ENCODE results near the gene NLGN1.
A peak's percentile ranks its signal among the peaks of the same experiment; 100 is the strongest.
"Not testable (repeated sequence)": the region's sequence is repeated elsewhere in the genome, so short reads cannot be mapped to it uniquely, and the experiment has no call there.

The NLGN1 gene

DNA sequence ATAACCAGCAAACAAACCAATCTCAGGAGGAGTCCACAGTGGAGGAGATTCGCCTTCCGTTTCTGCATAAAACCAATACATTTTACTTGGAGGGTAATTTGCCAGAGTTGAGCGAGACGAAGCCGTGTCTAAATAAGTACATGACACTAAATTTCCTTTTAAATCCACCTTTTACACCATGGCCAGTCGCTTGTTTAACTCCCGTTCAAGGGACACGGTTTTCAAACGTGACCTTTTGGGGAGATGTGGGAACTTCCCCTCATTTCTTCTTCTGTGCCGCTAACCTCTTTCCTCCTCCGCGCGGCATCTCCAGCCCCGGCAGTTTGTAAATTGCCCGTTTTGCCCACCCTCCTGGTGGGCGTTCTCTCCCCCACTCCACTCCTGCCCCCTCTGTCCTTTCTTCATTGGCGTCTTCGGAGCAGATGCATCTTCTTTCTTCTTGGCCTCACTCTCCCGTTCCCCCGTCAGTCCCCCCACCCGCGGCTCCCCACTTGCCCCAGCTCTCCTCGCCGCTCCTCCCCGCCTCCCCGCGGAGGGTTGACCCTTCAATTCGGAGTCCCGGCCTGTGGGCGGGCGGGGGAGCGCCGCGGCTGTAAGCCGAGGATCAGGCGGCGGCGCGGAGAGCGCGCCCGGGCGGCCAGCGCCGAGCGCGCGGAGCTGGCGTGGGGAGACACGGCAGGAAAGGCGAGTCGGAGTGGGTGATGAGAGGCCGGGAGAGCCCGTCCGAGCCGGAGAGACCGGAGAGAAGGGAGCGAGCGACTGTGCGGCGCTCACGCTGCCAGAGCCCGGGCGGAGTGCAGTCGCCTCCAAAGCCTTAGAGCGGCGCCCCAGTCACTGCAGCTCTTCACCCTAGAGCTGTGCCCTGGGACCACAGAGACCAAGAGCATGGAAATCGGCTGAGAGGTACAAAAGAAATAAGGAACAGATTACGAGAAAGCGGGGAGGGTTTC, at the start of gene NLGN1:
Gene NLGN1 (plus strand): TSS at position 584 of the 950 bp plus-strand sequence.
- FAIRE-seq, result no peak

DNA sequence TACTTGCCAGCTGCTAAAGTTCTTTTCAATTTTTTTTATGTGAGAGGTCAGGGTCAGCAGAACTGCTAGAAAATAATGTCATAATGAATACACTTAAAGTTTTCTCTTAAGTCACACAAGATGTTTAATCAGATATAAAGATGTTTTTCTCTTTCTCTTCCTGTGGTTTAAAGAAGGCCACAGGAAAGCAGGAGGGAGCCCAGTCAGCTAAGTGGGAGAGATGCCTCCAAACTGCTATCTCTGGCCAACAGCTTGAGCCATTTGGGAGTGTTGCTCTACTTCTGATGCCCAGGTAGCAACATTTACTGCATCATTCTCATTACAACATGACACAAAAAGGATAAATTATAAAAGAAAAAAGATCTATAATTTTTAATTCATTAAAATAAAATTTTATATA, 45.7 kb upstream of the NLGN1 start:
- FAIRE-seq, result no peak

DNA sequence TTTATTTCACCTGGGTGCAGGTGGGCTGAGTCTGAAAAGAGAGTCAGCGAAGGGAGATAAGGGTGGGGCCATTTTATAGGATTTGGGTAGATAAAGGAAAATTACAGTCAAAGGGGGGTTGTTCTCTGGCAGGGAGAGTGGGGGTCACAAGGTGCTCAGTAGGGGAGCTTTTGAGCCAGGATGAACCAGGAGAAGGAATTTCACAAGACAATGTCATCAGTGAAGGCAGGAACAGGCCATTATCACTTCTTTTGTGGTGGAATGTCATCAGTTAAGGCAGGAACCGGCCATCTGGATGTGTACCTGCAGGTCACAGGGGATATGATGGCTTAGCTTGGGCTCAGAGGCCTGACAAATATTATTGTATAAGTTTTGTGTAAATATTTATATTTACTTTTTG, 44.4 kb upstream of the NLGN1 start:
- not testable (repeated sequence) for FAIRE-seq

DNA sequence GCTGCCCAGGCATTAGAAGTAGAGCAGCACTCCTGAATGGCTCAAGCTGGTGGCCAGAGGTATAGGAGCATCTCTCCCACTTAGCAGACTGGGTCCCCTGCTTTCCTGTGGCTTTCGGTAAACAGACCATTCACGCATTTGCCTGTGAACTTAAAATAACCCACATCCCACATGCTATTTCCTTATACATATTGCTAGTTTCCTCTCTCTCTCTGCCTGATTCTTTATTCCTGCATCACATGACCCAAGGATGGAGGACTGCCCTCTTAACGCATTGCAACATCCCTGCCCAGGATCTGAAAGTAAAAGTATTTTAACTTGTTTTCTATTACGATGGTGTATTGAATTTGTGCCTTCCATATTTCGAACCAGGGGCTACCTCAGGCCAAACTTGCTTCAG, 43.4 kb upstream of the NLGN1 start:
- no peak for FAIRE-seq

DNA sequence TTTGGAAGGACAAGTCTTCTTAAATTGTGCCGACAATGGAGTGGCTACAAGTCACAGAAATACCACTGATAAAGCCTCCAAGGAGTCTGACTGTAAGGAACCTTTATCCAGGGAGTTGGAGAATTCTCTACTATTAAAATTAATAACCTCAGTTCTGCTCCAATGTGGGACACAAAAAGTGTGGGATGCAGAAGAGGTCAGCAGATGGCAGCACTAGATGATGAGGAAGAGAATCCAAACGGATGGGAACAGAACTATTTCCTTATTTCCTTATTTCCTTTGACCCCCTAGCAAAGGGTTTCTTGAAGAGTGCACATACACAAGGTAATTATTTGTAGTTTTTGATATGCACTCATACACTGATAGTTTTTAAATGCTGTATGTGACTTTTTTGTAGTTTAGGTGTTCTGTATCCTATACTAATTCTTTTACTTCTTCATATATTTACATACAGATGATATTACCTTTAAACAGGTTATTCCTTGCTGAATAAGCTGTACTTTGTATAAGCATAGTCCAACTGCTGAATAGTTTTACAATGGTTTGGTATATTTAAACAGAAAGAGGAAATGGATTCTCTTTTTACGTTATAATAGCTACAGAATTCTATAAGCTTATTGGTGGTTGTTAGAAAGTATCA, 25.6 kb upstream of the NLGN1 start:
- FAIRE-seq, result peak; percentile 70

DNA sequence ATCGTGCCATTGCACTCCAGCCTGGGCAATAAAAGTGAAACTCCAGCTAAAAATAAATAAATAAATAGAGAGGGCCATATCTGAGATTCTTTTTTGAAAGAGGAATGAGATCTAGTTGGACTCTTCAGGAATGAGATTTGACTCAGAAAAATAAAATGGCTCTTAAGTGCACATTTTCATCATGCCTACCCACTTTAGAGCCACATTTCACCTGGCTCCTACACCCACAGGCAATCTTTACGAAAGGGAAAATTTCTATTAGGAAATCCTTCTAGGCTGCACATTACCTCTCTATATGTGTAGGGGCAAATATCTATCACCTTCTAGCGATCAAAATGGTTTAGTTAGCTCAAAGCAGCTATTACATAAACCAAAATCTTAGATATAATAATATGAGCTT, 16.9 kb upstream of the NLGN1 start:
- FAIRE-seq, result no peak

DNA sequence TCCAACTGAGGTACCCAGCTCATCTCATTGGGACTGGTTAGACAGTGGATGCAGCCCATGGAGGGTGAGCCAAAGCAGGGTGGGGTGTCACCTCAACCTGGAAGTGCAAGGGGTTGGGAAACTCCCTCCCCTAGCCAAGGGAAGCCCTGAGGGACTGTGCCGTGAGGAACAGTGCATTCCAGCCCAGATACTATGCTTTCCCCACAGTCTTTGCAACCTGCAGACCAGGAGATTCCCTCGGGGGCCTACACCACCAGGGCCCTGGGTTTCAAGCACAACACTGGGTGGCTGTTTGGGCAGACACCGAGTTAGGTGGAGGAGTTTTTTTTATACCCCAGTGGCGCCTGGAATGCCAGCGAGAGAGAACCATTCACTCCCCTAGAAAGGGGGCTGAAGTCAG, 15.6 kb upstream of the NLGN1 start:
- not testable (repeated sequence) for FAIRE-seq

DNA sequence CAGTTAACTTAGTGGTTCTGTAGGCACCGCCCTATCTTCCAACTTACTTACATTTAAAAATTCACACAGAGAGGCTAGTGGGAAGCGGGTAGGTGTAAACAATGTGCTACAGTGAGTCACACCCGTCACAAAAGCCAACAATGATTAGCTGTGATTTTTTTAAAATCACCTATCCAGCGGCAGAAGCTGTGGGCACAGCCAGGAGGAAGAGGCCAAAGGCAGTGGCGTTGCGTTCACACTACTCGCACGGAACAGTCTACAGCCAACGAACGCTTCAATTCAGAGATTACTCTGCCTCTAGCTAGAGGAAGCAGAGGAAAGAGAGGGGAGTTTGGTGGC, 2.5 kb upstream of the NLGN1 start:
- FAIRE-seq, result no peak

DNA sequence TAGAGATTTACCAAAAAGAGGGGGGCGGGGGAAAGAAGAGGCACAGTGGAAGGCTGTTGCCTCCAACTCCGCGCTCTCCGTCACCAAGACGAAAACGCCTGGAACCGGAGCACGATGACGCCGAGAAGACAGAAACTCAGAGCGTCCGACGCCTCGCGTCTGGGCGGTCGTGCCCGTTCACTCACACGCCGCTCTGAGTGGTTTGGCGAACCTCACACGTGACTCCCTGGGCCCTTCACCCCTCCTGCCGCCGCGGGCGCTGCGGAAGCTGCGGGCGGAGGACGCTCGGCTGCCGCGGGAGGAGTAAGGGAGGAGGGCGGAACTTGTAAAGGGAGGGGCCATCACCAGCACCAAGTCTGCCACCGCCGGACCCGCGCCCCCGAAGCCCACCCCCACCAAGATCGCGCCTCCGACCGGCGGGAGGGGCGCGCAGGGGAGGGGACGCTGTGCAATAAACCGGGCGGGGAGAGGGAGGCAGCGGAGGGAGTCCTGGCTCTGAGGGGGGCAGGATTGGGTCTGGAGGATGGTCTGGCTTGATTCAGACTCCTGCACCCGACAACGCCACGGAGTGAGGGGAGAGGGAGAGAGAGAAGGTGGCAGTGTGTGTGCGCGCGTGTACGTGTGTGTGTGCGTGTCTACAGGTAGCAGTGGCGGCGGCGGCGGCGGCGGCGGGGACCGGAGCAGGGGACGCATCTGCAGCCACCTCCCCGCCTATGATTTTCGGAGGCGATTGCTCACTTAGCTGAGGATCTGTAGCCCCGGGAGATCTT, 1.9 kb upstream of the NLGN1 start:
- FAIRE-seq, result peak; percentile 35

DNA sequence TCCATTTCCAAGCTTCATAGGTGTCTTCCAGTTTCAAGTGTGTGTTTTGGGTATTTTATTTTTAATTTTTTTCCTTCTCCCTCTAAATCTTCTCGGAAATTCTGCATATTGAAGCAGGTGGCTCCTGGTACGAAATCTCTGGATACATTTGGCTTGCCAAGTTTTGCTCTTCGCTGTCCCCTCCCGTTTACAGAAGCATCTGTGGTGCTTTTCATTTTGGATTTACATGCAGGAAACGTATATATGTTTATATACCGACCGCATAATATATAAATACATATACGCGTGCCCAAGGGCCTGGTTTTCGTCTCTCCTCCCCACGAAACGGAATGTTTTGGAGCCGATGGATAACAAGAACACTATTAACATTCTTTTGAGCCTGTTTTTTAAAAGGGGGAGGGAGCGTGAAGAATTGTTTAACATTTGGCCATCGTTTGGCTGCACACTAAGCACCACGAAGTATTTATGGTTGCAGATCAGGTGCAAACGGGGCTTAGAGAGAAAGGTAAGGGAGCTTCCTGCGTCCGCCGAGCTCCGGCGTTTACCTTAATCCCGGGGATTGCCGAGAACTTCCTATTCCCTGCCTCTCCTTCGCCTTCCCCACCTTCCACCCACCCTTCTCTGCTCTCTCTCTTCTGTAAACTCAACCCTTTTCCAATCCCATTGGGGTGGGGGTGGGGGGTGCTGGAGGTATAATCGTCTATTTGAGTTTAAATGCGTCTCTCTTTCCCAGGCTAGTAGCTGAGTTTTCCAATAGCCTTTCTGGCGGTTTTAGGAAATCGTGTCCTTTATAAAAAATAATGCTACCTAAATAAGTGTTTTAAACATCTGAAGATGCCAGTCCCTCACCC, 1.1 kb upstream of the NLGN1 start:
- no peak for FAIRE-seq

DNA sequence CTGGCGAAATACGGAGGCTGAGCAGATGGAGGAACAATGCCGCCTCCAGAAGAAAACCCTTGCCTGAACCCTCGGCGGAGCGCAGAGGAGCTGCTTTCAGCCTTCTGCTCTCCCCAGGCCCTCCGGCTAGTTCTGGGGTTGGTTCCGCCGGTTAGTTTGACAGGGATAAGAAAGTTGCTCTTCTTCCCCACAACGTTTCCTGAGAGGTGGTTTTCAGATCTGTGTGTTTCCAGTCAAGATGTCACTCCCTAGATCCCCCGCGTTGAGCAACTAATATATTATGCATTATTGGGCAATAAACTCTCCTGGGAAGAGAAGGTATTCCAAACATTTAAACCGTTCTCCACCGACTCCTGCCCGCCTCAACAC, 551 bp downstream of the NLGN1 start:
- FAIRE-seq, result no peak

DNA sequence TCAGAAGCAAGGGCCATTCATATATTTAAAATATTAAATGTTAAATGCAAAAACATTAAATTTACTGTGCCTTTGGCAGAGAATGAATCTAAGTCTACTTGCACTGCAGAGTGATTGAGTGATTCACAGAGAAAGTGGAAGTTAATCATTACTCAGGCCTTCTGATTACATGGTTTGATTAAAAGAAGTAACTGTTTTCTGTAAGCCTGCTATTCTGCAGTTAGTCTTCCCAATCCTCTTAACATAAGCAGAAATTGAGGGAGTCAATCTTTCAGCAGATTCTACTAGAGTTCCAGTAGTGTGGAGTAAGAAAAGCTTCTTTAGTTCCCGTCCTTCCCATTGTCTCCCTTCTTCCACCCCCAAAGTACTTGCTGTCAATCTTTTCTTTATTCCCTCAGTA, 1.5 kb downstream of the NLGN1 start:
- FAIRE-seq, result no peak

DNA sequence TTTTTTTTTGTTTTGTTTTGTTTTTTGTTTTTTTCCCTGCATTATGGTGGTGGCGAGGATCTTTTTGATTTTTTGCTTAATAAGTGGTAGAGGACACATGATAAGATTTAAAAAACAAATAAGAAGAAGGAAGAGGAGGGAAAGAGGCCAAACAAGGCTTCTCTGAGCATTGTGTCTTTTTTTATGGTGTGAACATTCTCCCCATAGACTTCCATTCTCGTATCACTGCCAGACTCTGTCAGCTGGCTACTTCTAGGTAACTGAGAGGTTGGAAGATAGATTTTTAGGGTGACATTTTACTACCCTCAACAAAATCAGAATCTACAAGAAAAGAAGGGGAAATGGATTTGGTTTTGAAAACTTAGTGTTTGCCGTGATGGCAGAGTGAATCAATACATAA, 3.8 kb downstream of the NLGN1 start:
- FAIRE-seq, result no peak

DNA sequence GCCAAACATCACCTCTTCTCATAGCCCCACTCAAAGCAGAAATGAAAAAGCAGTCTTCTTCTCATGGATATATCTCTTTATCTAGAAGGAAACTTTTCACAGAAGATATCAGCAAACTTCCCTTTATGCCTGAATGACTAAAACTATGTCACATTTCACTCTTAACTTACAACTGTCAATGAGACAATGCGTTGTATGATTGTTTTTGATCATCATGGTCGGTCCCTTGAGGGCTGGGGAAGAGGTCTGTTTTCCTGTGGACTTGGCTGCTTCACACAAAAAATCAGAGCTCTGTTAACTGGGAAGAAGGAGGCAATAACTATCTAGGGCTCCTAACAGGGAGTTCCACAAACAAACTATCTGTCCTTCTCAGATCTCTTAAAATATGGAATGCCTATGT, 5.1 kb downstream of the NLGN1 start:
- FAIRE-seq, result no peak

DNA sequence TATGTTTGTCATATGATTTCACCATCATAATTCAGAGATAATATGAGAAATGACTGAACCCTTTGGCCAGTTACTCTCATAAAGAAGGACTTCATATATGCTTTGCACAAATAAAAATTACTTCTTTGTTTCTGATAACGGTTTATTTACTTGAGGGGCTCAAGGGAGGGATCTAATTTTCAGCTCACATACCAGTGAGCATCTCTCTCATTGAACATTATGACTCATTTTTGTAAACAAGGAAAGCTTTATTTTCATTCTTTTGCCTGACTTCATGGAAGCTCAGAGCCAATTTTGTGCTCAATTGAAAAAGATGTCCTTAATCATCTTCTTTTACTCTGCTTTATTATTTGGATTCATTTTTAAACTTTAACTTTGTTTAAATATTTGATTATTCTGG, 5.8 kb downstream of the NLGN1 start:
- peak; percentile 97 for FAIRE-seq

DNA sequence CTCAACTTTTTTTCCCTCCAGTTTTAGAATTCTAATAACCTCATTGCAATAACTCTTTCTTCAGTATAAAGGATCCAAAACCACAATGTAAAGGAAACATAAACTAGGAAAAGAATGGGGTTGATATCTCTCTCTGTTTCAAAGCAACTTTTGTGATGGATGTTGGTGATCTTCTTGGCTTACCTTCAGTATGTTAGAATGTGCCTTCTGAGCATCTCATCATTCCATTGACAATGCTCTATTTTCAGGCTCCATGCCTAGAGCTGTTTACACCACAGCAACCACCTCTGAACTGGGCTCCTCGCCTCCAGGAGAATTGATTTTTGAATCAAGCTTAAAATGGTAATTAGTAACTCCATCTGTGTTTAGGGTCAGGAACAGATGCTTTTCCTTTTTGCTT, 6.6 kb downstream of the NLGN1 start:
- no peak for FAIRE-seq

DNA sequence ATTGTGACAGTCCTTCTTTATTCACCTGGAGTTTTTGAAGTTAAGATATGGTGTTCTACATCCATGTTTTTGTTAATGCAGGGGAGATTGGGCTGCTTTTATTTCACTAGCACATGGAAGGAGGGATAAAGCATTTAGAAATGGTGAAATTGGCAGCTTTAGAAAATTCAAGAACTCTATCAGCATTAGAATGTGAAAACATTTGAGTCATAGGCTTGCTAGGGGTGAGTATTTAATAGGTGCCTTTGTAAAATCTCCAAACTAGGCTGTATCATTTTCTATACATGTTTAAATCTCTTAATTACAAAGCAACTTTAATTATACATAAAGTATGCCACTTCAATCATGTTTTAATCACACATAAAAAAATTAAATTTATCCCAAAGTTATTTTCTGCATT, 12.9 kb downstream of the NLGN1 start:
- no peak for FAIRE-seq

DNA sequence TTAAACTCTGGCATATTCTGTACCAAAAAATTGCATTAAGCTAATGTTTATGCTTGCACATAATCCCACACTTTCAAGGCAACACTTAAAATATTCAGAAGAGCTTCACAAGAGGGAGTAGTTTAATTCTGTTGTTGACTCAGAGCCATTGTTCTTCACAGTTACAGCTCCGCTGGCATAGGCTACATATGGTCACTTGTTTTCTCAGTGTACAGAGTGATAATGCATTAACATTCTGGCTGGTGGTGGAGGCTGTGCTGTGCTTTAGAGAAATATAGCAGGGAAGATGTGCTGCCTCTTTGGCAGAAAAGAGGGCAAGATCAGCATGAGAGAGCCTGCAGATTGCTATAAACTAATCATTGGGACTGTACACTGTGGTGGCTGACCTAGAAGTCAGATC, 13.3 kb downstream of the NLGN1 start:
- no peak for FAIRE-seq

DNA sequence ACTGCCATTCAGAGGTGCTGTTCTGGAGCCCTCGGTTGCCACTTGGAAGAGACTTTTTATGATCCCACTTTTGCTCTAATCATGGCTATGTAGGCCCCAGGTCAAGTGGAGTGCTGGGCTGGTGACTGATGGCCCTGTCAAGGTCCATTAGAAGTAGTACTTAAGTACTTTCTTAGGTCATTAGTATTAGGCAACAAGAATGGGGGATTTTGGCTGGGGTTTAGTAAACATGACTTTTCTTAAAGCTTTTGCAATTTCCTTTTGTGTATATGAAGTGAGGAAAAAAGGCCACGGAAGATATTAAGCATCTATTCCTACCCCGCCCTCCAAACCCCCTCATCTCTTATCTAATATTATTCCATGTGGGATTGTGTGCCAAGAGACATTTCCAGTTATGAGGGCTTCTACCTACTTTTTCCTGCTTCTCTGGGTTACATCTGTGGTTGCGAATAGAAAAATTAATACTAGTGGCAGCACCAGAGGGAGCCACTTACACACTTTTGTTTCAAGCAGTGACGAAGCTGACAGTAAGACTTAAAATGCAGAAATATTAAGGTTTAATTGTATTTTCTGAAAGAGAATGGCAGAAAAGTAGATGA, 13.9 kb downstream of the NLGN1 start:
- peak; percentile 4 for FAIRE-seq

DNA sequence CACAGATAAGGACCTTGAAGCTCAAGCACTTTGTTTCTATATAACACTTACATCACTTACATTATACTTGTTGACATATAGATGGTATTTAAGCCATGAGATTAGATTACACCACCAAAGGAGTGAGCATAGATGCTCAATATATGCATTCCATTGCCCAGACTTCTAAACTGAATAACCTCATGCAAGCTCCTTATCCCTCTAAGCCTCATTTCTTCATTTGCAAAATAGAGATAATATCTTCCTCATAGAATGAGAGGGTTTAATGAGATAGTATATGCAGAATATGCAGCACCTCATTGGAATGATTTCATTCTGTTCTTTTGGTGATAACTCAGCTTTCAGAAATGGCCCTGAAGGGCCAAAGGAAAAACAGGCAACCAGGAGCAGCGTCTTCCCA, 18.5 kb downstream of the NLGN1 start:
- FAIRE-seq, result no peak

DNA sequence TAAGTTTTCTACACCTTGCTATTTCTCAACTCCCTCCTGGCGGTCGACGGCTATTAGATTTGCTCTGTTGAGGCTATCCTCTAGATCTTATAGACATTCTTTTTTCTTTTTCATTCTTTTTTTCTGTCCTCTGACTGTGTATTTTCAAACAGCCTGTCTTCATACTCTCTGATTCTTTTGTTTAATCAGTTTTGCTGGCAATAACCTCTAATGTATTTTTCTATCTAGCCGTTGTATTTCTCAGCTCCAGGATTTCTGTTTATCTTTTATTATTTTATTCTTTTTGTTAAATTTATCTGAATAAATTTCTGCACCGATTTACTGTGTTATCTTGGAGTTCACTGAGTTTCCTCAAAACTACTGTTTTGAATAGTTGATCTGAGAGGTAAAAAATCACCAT, 31.5 kb downstream of the NLGN1 start:
- no peak for FAIRE-seq

DNA sequence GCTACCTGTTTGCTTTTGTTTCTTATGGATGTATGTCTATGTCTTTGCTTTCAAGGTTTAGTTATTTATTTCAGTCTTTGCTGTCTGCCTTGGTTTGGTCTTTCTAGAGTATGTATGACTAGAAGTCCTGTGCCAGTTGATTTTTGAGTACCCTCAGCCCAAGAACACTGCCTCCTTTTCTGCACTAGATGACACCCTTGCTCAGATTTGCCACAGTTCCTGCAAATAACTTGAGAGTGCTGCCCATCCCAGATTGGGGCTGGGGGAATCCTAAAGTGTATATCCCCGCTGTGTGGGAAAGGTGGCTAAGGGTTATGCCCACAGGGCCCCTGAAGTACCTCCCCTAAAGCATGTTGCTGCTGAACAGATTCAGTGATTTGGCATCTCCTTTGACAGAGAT, 32.0 kb downstream of the NLGN1 start:
- FAIRE-seq, result no peak

All from endometrium (tissue), 2 donors.